IPS-18a (cell line): ENCODE results near the gene ZFP92.

Source experiments
- H3K27ac ChIP-seq: one replicate; pipeline ENCODE4 v1.5.1; 2013; ENCODE audit warnings: low read length
- H3K27me3 ChIP-seq: one replicate; pipeline ENCODE4 v1.6.1; 2013; ENCODE audit warnings: mild to moderate bottlenecking, low read length; ENCODE audit not compliant: control insufficient read depth, insufficient read depth
- H3K36me3 ChIP-seq: one replicate; pipeline ENCODE4 v1.6.1; 2013; ENCODE audit warnings: low read depth, low read length; ENCODE audit not compliant: control insufficient read depth
- H3K4me1 ChIP-seq: one replicate; pipeline ENCODE4 v1.6.1; 2013; ENCODE audit warnings: low read depth, low read length; ENCODE audit not compliant: control insufficient read depth
- H3K4me3 ChIP-seq: one replicate; pipeline ENCODE4 v1.5.1; 2013; ENCODE audit warnings: low read length
- H3K9ac ChIP-seq: one replicate; pipeline ENCODE4 v1.6.1; 2013; ENCODE audit warnings: mild to moderate bottlenecking, low read length, moderate library complexity
- H3K9me3 ChIP-seq: one replicate; pipeline ENCODE4 v1.6.1; 2013; ENCODE audit warnings: low read depth, low read length; ENCODE audit not compliant: control insufficient read depth

The ZFP92 gene

DNA sequence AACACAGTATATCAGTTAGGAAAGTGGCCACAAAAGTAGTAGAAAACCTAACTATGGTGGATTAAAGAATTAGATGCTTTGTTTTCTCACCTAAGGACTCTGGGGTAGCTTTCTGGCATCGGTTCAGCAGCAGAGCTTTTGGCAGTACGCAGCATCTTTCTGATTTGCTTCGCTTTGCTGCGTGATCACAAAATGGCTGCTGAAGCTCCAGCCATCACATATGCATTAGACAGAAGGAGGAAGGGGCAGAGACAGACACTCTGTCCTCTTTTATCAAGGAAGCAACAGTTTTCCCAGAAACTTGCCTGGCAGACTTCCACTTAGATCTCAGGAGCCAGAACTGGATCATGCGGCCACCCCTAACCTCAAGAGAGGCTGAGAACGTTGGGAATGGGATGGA, 19.5 kb downstream of the ZFP92 start:
- Histone ChIP-seq H3K9me3 (peaks cover 14% of the 10 kb centered on the region), H3K4me3 (no peak overlapping the region), H3K36me3 (no peaks in the 10 kb centered on the region), H3K9ac (no peak overlapping the region), H3K27ac (no peak overlapping the region), H3K4me1 (no peaks in the 10 kb centered on the region), H3K27me3 (no peaks in the 10 kb centered on the region)

DNA sequence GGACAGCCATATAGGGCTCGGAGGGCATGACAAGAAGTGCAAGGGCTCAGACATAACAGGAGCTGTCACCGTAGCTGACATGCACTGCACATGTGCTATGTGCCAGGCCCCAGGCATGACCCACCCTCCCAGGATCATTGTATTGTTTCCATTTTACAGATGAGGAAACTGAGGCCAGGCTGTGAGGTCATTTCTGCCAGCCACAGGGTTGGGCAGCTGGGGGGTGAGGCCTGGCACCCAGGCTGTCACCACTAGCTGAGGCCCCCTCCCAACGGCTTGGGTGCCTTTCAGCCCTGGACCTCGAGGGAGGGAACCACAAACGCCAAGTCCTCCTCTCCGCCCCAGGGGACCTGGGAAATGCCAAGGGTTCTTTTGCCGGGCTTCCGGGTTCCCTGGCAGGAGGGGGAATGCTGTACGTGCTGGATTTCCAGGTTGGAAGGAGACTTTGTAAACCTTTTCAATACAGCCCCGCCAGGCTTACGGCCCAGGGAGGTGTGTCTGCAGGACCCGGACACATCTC, 21.9 kb downstream of the ZFP92 start:
- H3K27ac ChIP-seq: no peak overlapping the region
- H3K4me1 ChIP-seq: no peaks in the 10 kb centered on the region
- H3K9ac ChIP-seq: no peak overlapping the region
- no peak overlapping the region for H3K4me3 ChIP-seq
- peaks cover 14% of the 10 kb centered on the region for H3K9me3 ChIP-seq
- H3K36me3 ChIP-seq: no peaks in the 10 kb centered on the region
- no peaks in the 10 kb centered on the region for H3K27me3 ChIP-seq

DNA sequence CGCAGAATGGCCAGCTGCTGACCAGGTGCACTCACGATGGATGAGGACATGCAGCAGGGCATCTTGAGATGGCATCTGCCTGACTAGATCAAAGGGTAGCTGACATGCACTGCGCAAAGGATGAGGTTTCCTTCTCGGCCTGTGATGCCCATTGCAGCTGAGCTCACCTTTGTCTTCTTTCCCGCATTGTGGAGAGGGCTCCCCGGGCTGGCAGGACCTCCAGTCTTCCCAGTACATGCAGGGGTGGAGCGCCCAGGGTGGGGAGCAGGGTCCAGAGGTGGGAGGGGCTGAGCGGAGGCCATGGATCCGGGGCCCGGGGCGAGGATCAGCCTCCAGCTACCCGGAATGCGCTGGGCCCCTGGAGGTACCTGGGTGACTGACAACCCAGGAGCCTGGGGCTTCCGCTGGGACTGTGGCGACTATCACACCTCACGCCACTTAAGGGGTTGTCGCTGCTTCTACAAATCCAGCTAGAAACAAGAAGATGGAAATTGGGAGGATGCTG, 22.6 kb downstream of the ZFP92 start:
- H3K27ac ChIP-seq: no peak overlapping the region
- no peak overlapping the region for H3K4me3 ChIP-seq
- peaks cover 11% of the 10 kb centered on the region for H3K9me3 ChIP-seq
- no peak overlapping the region for H3K9ac ChIP-seq
- no peaks in the 10 kb centered on the region for H3K27me3 ChIP-seq
- no peaks in the 10 kb centered on the region for H3K36me3 ChIP-seq
- H3K4me1 ChIP-seq: no peaks in the 10 kb centered on the region

DNA sequence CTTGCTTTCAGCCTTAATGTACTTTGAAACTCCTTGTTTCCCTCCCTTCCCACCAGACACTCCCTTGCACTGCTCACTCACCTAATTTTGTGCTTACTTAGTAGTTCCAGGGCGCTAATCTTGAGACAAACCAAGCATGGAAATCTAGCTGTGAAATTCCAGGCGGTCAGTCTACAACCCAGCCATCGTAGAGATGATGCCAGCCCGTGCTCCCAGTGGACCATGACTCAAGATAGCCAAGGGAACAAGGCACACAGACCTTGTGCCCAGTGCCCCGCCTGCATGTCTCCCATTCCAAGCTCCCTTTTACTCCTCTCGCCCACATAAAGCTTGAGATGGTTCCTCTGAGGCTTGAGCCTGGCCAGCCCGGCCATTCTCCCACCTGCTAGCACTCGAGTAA, 23.5 kb downstream of the ZFP92 start:
- Histone ChIP-seq H3K36me3 (no peaks in the 10 kb centered on the region), H3K9me3 (peaks cover 9% of the 10 kb centered on the region), H3K4me3 (no peak overlapping the region), H3K27me3 (no peaks in the 10 kb centered on the region), H3K27ac (no peak overlapping the region), H3K4me1 (no peaks in the 10 kb centered on the region), H3K9ac (no peak overlapping the region)

DNA sequence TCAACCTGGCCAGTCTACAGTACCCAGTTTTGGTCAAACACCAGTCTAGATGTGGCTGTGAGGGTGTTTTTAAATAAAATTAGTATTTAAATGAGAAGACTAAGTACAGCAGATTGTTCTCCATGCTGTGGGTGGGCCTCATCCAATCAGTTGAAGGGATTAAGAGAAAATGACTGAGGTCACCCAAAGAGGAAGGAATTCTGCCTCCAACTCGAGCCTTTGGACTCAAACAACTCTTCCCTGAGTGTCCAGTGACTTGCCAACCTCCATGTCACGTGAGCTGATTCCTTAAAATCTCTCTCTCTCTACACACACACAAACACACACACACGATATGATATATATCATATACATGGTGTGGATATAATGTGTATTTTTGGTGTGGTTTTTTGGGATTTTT, 24.6 kb downstream of the ZFP92 start:
- no peaks in the 10 kb centered on the region for H3K36me3 ChIP-seq

DNA sequence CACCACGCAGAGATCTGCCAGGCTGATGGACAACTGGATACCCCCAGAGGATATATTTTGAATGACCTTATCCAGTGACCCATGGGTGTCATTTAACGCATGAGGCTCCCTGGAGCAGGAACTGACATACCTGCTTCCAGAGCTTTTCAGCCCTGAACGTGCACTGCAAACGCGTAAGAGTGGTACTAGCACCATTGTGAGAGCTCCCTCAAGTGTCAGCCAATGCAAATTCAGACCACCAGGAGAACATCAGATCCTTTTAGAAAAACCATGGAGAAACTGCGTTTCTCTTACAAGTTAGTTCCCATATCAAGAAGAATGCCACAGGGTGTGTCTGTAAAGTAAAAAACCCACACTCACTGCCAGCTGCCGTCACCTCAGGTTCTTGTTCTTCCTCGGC, 27.3 kb downstream of the ZFP92 start:
- Histone ChIP-seq H3K27me3 (no peaks in the 10 kb centered on the region), H3K4me1 (no peaks in the 10 kb centered on the region), H3K9ac (no peak overlapping the region), H3K27ac (no peak overlapping the region), H3K4me3 (no peak overlapping the region), H3K36me3 (no peaks in the 10 kb centered on the region), H3K9me3 (peaks cover 2% of the 10 kb centered on the region)

More for the DNA sequence above, 24.6 kb downstream of the ZFP92 start:
- Histone ChIP-seq H3K4me1 (no peaks in the 10 kb centered on the region), H3K4me3 (no peak overlapping the region), H3K9me3 (peaks cover 8% of the 10 kb centered on the region), H3K9ac (no peak overlapping the region), H3K27ac (no peak overlapping the region), H3K27me3 (no peaks in the 10 kb centered on the region)

DNA sequence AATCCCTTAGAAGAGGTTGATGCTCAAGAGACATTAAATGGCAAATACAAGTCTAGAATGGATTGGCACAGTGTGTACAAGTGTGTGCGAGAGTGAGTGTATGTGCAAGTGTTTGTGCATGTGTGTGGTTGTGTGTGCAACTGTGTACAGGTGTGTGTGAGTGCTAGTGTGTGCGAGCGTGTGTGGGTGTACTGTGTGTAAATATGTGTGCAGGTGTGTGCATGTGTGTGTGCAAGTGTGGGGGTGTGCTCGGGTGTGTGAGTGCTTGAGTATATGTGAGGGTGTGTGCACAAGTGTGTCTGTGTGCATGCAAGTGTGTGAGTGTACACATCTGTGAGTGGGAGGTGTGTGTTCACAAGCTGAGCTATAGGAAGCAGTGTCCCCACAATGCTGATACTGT, 28.7 kb downstream of the ZFP92 start:
- no peaks in the 10 kb centered on the region for H3K4me1 ChIP-seq
- H3K27ac ChIP-seq: no peak overlapping the region
- H3K9me3 ChIP-seq: no peaks in the 10 kb centered on the region
- no peak overlapping the region for H3K9ac ChIP-seq
- H3K36me3 ChIP-seq: no peaks in the 10 kb centered on the region
- no peaks in the 10 kb centered on the region for H3K27me3 ChIP-seq
- no peak overlapping the region for H3K4me3 ChIP-seq

DNA sequence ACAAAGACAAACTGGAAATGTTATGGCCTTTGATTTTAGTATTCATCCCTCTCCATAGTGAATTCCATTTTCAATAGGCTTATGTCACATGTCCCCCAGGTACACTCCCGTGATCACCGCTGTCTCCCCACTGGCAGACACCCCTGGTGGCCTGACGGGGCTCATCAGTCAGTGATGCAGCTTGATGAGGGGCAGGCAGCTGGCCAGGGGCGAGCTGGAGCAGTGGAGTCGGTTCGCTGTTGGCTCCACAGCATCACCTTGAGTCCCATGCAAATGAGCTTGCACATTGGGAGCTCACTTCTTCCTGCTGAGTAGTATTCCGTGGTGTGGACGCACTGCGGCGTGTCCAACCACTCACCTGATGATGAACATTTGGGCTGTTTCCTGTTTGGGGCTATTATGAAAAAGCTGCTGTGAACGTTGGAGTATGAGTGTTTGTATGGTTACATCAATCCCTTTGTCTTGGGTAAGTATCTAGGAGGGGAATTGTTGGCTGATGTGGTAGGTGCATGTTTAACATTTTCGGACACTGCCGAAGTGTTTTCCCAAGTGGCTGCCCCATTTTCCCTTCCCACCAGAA, 29.4 kb downstream of the ZFP92 start:
- no peaks in the 10 kb centered on the region for H3K9me3 ChIP-seq
- no peaks in the 10 kb centered on the region for H3K36me3 ChIP-seq
- no peaks in the 10 kb centered on the region for H3K4me1 ChIP-seq
- no peaks in the 10 kb centered on the region for H3K27me3 ChIP-seq
- no peak overlapping the region for H3K9ac ChIP-seq
- no peak overlapping the region for H3K4me3 ChIP-seq
- H3K27ac ChIP-seq: no peak overlapping the region

DNA sequence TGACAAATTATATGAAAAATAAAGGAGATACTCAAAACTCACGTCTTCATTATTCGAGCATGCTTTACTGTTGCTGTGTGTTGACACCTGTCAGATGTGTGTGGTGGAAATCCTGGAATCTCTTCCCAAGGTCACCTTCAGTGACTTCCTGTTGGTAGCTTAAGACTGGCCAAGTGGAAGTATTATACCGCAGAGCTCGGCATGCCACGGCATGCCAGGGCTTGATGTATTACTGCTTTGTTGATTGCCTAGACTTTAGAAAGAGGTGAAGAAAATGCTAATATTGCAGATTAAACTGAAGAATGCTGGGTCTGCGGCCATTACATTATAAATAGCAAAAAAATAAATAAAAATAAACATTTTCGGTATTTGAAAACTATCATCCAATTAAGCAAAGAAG, 30.0 kb downstream of the ZFP92 start:
- no peak overlapping the region for H3K4me3 ChIP-seq
- no peaks in the 10 kb centered on the region for H3K27me3 ChIP-seq
- H3K9me3 ChIP-seq: no peaks in the 10 kb centered on the region
- H3K27ac ChIP-seq: no peak overlapping the region
- no peaks in the 10 kb centered on the region for H3K36me3 ChIP-seq
- no peak overlapping the region for H3K9ac ChIP-seq
- no peaks in the 10 kb centered on the region for H3K4me1 ChIP-seq

DNA sequence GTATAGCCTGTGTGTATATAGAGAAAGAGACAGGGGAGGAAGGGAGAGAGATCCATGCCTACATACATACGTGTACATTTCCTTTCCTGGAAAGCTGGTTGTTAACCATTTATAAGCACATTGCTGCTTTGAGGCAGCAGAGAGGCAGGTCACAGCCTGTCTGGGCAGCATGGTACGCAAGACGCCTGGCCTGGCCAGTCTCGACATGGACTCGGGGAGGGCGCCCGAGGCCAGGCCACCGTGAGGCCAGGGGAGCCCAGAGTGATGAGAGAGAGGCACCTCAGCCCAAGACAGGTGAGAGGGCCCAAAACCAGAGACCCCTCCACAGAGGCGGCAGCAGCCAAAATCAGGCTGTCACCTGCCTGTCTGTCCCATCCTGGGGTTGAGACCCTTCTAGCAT, 30.7 kb downstream of the ZFP92 start:
- H3K4me1 ChIP-seq: no peaks in the 10 kb centered on the region
- H3K27ac ChIP-seq: no peak overlapping the region
- H3K4me3 ChIP-seq: no peak overlapping the region
- H3K9me3 ChIP-seq: no peaks in the 10 kb centered on the region
- H3K36me3 ChIP-seq: no peaks in the 10 kb centered on the region
- no peaks in the 10 kb centered on the region for H3K27me3 ChIP-seq
- no peak overlapping the region for H3K9ac ChIP-seq

DNA sequence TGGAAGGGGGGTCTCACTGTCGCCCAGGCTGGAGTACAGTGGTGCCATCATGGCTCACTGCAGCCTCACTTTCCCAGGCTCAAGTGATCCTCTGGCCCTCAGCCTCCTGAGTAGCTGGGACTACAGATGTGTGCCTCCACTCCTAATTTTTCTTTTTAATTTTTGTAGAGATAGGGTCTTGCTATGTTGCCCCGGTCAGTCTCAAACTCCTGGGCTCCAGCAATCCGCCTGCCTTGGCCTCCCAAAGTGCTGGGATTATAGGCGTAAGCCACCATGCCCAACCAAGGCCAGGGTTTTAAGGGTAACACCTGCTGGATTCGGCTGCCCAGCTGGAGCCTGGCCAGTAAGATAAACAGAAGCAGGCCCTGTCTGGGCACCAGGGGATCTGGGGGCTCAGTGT, 31.2 kb downstream of the ZFP92 start:
- no peaks in the 10 kb centered on the region for H3K4me1 ChIP-seq
- H3K27me3 ChIP-seq: no peaks in the 10 kb centered on the region
- no peak overlapping the region for H3K27ac ChIP-seq
- no peaks in the 10 kb centered on the region for H3K36me3 ChIP-seq
- no peaks in the 10 kb centered on the region for H3K9me3 ChIP-seq
- no peak overlapping the region for H3K4me3 ChIP-seq
- no peak overlapping the region for H3K9ac ChIP-seq
